Stimulated activated CD4-positive, alpha-beta T cell treated with anti-CD3 and anti-CD28 coated beads, Interleukin-1b, Interleukin-23, amount 100 ng/mL, for 24 hours (primary cell): Measurements from ENCODE around the gene NAPEPLD.
"Not testable (repeated sequence)": the region's sequence is repeated elsewhere in the genome, so short reads cannot be mapped to it uniquely, and the experiment has no call there.

Experiments
- DNase-seq, 4 experiments: peaks; one replicate each; pipeline ENCODE4 v3.0.0-alpha.2; 2020; ENCODE audit warnings: low read depth in 4 of 4, low spot score in 1 of 4

The NAPEPLD gene

DNA sequence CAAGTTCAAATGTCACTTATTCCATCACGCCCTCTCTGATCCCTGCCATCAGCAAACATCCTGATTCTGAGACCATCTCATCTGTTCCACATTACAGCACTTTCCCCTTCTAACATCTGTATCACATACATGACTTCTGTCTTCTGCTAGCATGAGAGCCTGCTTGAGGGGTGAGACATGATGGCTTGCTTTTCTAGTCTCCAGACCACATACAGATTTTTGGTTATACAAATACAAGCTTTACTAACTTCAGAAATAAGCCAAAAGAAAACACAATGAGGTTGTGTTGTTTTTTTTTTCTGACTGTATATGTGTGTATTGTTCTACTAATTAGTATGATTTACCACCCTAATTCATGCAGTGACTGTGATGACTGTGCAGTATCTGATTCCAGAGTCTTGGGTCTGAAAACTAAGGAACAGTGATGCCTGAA lies 34.3 kb downstream of the NAPEPLD start:
- no peak for DNase-seq

GRCh38 chr7:103113164-103113563 lies 35.7 kb downstream of the NAPEPLD start:
- no peak for DNase-seq

- DNase-seq, result not testable (repeated sequence)
Observed at GRCh38 chr7:103106703-103107070, 42.2 kb downstream of the NAPEPLD start.

DNA sequence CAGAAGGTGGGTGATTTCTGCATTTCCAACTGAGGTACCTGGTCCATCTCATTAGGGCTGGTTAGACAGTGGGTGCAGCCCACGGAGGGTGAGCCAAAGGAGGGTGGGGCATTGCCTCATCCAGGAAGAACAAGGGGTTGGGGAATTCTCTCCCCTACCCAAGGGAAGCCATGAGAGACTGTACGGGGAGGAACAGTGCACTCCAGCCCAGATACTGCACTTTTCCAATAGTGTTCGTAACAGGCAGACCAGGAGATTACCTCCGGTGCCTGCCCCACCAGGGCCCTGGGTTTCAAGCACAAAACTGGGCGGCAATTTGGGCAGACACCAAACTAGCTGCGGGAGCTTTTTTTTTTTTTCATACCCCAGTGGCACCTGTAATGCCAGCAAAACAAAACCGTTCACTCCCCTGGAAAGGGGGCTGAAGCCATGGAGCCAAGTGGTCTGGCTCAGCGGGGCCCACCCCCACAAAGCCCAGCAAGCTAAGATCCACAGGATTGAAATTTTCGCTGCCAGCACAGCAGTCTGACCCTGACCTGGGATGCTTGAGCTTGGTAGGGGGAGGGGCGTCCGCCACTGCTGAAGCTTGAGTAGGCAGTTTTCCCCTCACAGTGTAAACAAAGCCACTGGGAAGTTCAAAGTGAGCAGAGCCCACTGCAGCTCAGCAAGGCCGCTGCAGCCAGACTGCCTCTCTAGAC lies 42.7 kb downstream of the NAPEPLD start:
- DNase-seq, result no peak

GRCh38 chr7:103101543-103101942 lies 47.4 kb downstream of the NAPEPLD start:
- DNase-seq, result no peak

GRCh38 chr7:103100348-103100747 lies 48.6 kb downstream of the NAPEPLD start:
- DNase-seq, result no peak

DNA sequence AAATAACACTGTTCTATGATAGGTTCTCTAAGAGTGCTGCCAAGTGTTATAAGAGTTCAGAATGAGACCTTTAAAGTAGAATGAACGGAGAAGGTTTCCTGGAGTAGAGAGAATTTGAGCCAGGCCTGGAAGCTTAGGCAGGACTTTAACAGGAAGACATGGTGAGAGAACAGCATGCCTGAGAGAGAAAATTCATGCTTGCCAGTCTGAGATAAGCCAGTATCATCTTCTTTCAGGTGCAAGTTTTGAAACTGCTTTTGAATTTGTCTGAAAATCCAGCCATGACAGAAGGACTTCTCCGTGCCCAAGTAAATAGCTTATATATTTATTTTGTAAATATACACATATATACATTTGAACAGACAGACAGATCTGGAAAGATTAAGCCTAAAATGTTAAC lies 51.9 kb downstream of the NAPEPLD start:
- no peak for DNase-seq

DNA sequence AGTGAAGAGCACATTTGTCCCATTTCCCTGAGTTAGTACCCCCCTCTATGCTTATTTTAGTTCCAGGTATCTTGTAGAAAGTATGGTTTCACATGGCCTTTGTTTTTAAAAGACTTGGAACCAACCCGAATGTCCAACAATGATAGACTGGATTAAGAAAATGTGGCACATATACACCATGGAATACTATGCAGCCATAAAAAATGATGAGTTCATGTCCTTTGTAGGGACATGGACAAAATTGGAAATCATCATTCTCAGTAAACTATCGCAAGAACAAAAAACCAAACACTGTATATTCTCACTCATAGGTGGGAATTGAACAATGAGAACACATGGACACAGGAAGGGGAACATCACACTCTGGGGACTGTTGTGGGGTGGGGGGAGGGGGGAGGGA lies 53.3 kb downstream of the NAPEPLD start:
- not testable (repeated sequence) for DNase-seq

GRCh38 chr7:103094102-103094501 lies 54.8 kb downstream of the NAPEPLD start:
- no peak for DNase-seq

DNA sequence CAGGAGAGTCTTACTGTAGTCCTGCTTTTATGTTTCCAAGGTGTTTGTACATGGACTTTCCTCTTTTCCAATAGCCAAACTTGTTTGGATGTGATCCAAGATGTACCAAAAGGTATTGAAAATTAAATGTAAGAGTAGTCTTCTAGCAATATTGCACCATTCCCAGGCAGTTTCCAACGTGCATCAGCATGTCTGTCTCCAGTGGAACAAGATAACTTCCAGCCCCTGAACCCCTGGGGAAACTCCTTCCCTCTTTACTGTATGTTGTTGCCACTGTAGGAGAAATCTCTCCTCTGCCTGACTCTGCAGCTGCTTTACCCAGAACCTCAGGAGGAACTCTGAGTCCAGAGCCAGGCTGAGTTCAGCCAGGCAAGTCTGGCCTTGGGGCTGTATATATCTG lies 55.5 kb downstream of the NAPEPLD start:
- DNase-seq, result no peak

GRCh38 chr7:103092321-103092720 lies 56.6 kb downstream of the NAPEPLD start:
- DNase-seq, result not testable (repeated sequence)

DNA sequence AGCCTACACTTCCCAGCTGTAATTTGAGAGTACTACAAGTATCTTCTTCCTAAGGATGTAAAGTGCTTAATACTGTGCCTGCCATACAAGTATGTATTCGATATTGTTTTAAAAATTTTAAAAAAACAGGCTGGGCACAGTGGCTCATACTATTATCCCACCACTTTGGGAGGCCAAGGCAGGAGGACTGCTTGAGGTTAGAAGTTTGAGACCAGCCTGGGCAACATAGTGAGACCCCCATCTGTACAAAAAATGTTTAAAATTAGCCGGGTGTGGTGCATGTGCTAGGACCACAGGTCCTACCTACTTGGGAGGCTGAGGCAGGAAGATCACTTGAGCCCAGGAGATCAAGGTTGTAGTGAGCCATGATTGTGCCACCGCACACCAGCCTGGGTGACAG lies 65.7 kb downstream of the NAPEPLD start:
- no peak for DNase-seq

DNA sequence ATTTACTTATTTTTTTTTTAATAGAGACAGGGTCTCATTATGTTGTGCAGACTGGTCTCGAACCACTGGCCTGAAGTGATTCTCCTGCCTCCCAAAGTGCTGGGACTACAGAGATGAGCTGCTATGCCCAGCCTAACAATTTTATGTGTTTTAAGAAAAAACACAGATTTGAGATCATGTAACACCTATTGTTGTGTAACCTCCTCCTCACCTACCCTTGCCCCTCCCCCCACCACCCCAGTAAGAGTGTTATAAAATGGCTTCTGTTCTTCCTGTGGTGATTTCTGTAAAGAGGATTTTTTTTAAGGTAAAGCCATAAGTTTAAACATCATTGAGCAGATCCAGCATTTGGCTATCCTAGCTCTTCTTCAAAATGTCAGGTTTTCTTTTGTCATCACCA lies 66.4 kb downstream of the NAPEPLD start:
- no peak for DNase-seq

GRCh38 chr7:103080923-103081322 lies 68.0 kb downstream of the NAPEPLD start:
- no peak for DNase-seq

- no peak for DNase-seq
Observed at GRCh38 chr7:103079836-103080235, 69.1 kb downstream of the NAPEPLD start.

GRCh38 chr7:103078226-103078625 lies 70.7 kb downstream of the NAPEPLD start:
- not testable (repeated sequence) for DNase-seq

DNA sequence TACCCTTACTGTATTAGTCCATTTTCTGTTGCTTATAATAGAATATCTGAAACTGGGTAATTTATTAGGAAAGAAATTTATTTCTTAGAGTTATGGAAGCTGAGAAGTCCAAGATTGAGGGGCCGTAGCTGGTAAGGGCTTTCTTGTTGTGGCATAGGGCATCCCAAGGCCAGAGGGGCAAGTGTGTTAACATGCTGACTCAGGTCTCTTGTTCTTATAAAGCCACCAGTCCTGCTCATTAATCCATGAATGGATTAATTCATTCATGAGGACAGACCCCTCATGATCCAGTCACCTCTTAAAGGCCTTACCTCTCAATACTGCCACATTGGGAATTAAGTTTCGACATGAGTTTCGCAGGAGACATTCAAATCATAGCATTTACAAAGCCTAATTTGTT lies 71.6 kb downstream of the NAPEPLD start:
- DNase-seq, result no peak

- DNase-seq, result no peak
Observed at GRCh38 chr7:103076764-103077163, 72.1 kb downstream of the NAPEPLD start.

- peak; percentile 54 to 73 (median 68) for DNase-seq
Observed at GRCh38 chr7:103075337-103075918, 73.5 kb downstream of the NAPEPLD start.

DNA sequence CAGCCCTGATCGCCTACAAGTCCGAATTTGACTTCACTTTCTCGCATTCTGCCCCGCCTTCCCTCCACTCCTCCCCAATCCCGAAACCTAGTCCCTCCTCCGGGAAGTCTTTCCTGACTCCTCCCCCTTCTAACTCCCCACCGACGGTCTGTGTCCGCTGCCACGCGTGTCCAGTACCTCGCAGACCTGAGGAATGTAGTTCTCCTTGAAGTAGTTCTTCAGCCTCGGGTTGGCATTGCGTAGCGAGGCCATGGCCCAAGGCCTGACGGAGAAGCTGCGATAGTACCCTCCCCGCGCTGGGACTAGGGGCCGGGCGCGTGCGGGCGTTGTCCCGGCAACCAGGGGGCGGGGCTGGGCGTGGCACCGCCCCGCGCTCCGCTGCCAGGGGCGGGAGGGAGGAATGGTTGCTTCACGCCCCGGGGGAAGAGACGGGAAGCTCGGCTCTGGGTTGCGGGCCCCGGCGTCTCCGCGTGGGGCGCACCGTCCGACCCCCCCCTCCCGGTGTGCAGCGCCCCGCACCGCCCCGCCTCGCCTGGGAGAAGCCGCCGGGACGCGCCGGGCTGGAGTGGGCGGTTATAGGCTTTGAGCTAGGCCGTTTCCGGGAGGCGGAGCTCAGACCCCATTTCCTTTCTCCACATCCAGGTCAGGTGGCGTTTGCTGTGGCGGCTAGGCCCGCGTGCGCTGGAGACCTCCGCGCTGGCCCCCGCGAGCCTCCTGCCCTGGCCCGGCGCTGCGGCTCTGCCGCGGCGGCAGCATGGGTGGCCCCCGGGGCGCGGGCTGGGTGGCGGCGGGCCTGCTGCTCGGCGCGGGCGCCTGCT lies 74.2 kb downstream of the NAPEPLD start, which contains the start of the genes ARMC10 and FBXL13:
ARMC10 (plus strand) TSS at position 622 of the 818 bp plus-strand sequence; CDS start at position 755, 133 bp downstream.
FBXL13 (minus strand) TSS at position 278 of the 818 bp plus-strand sequence.
- DNase-seq, result peak; percentile 79 to 87 (median 83)

DNA sequence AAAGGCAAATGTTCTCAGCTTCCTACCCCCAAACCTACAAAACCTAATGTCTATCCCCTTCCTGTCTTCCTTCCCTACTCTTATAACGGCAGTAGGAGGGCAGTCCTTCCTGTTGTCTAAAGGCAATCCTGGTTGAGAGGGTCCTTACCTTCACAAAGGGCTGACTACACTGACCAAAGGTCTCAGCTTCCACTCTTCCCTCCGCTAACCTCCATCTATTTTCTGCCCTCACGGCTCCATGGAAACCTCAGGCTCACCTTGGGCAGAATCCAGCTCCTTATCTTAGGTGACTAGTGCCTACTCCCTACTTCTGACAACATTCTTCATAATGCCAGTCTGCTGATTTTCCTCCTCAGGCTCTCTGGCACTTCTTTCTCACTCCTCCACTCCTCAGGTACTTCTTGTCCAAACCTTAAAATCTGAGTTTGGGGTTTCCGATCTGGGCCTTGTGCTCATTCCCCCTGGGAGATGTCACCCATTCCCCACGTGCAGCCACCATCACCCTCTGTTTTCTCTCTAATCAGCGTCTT lies 74.8 kb downstream of the NAPEPLD start:
- DNase-seq, result no peak

DNA sequence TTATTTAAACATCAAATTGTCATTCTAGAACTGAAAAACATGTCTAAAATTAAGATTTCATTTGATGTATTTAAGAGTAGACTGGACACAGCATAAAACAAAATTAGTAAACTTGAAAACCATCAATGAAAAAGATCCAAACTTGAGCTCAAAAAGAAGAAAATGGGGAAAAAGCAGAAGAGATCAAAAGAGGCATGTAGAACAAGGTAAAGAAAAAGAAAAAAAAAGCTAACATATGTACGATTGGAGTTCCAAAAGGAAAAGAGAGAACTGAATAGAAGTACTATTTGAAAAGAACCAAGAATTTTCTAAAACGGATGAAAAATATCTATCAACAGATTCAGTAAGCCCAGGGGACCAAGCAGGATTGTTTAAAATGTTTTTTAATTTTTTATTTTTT lies 77.9 kb downstream of the NAPEPLD start:
- DNase-seq, result no peak
